Activated CD8-positive, alpha-beta T cell treated with anti-CD3 and anti-CD28 coated beads for 36 hours (primary cell): ENCODE results near the gene FRMD4A. TPM values are rescaled to one million over a fixed set of nuclear protein-coding genes. Genes with fewer than 3 reads are reported as not detected.

Experiments used
- ATAC-seq: fragments of 200-7000 bp; cut with Tn5 transposase; one replicate; pipeline ENCODE4 v1.10.0; 2021; ENCODE audit warnings: mild to moderate bottlenecking, moderate library complexity
- CTCF ChIA-PET: fragments of 350-600 bp; sonication (Branson Sonifier 250); formaldehyde crosslinking; loops from one replicate; lab custom pipeline; 2021; ENCODE audit warnings: antibody characterized with exemption; lab: Charles Lee
- POLR2A ChIA-PET: fragments of 350-600 bp; sonication (Branson Sonifier 250); formaldehyde crosslinking; loops from one replicate; lab custom pipeline; 2021; ENCODE audit warnings: antibody characterized with exemption; lab: Charles Lee
- DNase-seq: peaks from one replicate; pipeline ENCODE4 v3.0.0-alpha.2; 2020
- H3K27ac Mint-ChIP-seq: one replicate; pipeline ENCODE4 v1.8.0; 2021; ENCODE audit warnings: mild to moderate bottlenecking, mixed read lengths
- H3K27me3 Mint-ChIP-seq: one replicate; pipeline ENCODE4 v1.8.0; 2021; ENCODE audit warnings: mixed read lengths
- H3K36me3 Mint-ChIP-seq: one replicate; pipeline ENCODE4 v1.8.0; 2021; ENCODE audit warnings: low read depth, mixed read lengths
- H3K4me1 Mint-ChIP-seq: one replicate; pipeline ENCODE4 v1.8.0; 2021; ENCODE audit warnings: low read depth, mixed read lengths
- H3K4me3 Mint-ChIP-seq: one replicate; pipeline ENCODE4 v1.8.0; 2021; ENCODE audit warnings: mild to moderate bottlenecking, moderate library complexity, mixed read lengths
- H3K9me3 Mint-ChIP-seq: one replicate; pipeline ENCODE4 v1.8.0; 2021; ENCODE audit warnings: mixed read lengths
- CTCF ChIP-seq: fragments of 200-600 bp; IDR thresholded peaks from one replicate; pipeline ENCODE4 v1.8.0; 2022; ENCODE audit warnings: antibody characterized with exemption, mild to moderate bottlenecking
- intact Hi-C: fragments of 100-400 bp; cut with micrococcal nuclease; formaldehyde crosslinking; loops from one replicate; pipeline ENCODE4 v1.10.0; 2022
- total RNA-seq, 2 experiments: library from RNA; stranded (reverse); gene quantifications; one replicate each; pipeline ENCODE4 v1.2.3, GENCODE V29; 2021

FRMD4A gene
- total RNA-seq, 2 experiments from 2014 or later, result 2.1 to 2.8 TPM

DNA sequence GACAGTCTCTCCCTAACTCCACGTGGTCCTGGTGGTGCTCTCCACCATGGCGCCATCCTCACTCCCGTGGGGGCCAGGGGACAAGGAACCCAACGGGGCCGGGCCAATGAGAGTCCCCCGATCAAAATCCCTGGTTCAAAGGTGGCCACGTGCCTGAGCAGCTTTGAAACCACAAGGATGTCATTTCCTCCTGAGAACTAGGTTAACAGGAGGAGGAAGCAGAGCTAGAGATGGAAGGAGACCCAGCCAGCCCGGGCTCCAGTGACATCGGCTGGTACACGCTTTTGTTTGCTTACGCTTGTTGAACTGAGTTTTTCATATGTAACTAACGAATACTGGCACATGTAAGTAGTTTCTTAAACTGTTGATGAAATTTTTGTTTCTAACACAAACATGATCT, 682.3 kb downstream of the FRMD4A start:
- no peaks in the 10 kb centered on the region for H3K27me3 Mint-ChIP-seq
- H3K9me3 Mint-ChIP-seq, result no peaks in the 10 kb centered on the region
- H3K4me3 Mint-ChIP-seq, result no peak overlapping the region
- POLR2A ChIA-PET, result no interaction called here
- DNase-seq (no peak), ATAC-seq (no peak)
- no peak for TF ChIP-seq CTCF
- H3K27ac Mint-ChIP-seq, result no peak overlapping the region
- intact Hi-C loops, result no loop called here
- H3K4me1 Mint-ChIP-seq, result peaks cover 12% of the 10 kb centered on the region
- CTCF ChIA-PET, result interaction anchor here (0.8 to 0.9 kb wide), 2 partner anchors 9 to 11 kb away, joined by 3 read pairs; no protein-coding TSS in a partner anchor
- peaks cover 31% of the 10 kb centered on the region for H3K36me3 Mint-ChIP-seq

- H3K4me1 Mint-ChIP-seq, result peaks cover 7% of the 10 kb centered on the region
- POLR2A ChIA-PET, result no interaction called here
- DNase-seq, result no peak
- ATAC-seq, result no peak
- H3K4me3 Mint-ChIP-seq, result no peak overlapping the region
- CTCF ChIA-PET, result interaction anchor here (1.1 to 1.4 kb wide), 2 partner anchors 15 to 25 kb away, joined by 4 read pairs; no protein-coding TSS in a partner anchor
- H3K27me3 Mint-ChIP-seq, result no peaks in the 10 kb centered on the region
- H3K9me3 Mint-ChIP-seq, result peaks cover 22% of the 10 kb centered on the region
- peaks cover 65% of the 10 kb centered on the region for H3K36me3 Mint-ChIP-seq
- intact Hi-C loops, result no loop called here
- no peak overlapping the region for H3K27ac Mint-ChIP-seq
- TF ChIP-seq CTCF, result no peak
Measured at GRCh38 chr10:13644866-13645265, 685.9 kb downstream of the FRMD4A start.

GRCh38 chr10:13643016-13643415, 687.7 kb downstream of the FRMD4A start:
- peaks cover 22% of the 10 kb centered on the region for H3K9me3 Mint-ChIP-seq
- ChIA-PET CTCF (interaction anchor here (1.0 kb wide), 1 partner anchor 16 kb away, joined by 3 read pairs; no protein-coding TSS in a partner anchor), POLR2A (interaction anchor here (0.6 kb wide), 1 partner anchor 123 kb away, joined by 3 read pairs; no protein-coding TSS in a partner anchor)
- intact Hi-C loops, result no loop called here
- no peak for ATAC-seq
- no peak overlapping the region for H3K27ac Mint-ChIP-seq
- H3K4me3 Mint-ChIP-seq, result no peak overlapping the region
- H3K4me1 Mint-ChIP-seq, result no peaks in the 10 kb centered on the region
- no peak for TF ChIP-seq CTCF
- DNase-seq, result no peak
- no peaks in the 10 kb centered on the region for H3K27me3 Mint-ChIP-seq
- peaks cover 65% of the 10 kb centered on the region for H3K36me3 Mint-ChIP-seq

DNA sequence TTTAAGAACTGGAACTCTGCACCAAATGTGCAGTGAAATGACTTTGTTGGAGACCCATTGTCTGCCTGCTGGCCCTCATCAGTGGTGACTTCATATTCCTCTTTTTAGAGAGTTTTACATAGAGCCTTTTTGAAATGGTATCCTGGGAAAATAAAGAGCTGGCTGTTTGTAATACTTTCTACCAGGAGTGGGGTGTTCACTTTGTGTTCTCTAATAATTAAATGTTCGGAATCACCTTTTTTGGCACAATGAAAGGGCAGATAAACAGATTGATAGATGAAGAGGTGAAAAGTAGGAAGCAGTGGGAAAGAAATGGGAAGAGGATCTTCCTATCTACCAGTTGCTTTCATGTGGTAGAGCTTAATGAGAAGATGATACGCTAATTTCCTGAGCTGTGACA, 688.4 kb downstream of the FRMD4A start:
- Mint-ChIP-seq H3K27me3 (no peaks in the 10 kb centered on the region), H3K36me3 (peaks cover 69% of the 10 kb centered on the region), H3K9me3 (peaks cover 22% of the 10 kb centered on the region), H3K4me1 (no peaks in the 10 kb centered on the region), H3K27ac (no peak overlapping the region), H3K4me3 (no peak overlapping the region)
- DNase-seq (no peak), ATAC-seq (no peak)
- ChIA-PET CTCF (interaction anchor here (3.6 kb wide), 1 partner anchor 18 kb away, joined by 16 read pairs; no protein-coding TSS in a partner anchor), POLR2A (interaction anchor here (1.0 kb wide), 1 partner anchor 17 kb away, joined by 3 read pairs; no protein-coding TSS in a partner anchor)
- intact Hi-C loops, result no loop called here
- TF ChIP-seq CTCF, result no peak

DNA sequence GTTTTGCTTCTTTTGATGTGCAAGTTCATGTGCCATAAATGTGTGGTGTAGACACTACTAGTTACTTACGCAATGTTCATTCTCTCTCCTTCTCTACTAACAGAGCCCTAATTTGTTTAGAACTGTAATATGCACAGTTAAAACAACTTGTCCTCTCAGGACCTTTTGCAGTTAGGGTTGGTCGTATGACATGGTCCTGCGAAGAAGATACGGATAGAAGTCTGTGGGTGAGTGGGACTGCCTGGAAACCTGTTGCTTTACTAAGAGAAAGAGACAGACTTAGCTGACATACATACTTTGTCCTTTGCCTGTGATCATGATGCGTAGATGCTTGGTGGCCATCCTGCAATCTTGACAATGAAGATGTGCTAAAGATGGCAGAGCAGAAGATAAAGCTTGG, 692.8 kb downstream of the FRMD4A start:
- intact Hi-C loops, result no loop called here
- Mint-ChIP-seq H3K27ac (no peak overlapping the region), H3K4me1 (peaks cover 5% of the 10 kb centered on the region), H3K9me3 (peaks cover 22% of the 10 kb centered on the region), H3K27me3 (no peaks in the 10 kb centered on the region), H3K36me3 (peaks cover 58% of the 10 kb centered on the region), H3K4me3 (no peak overlapping the region)
- no peak for DNase-seq
- no peak for TF ChIP-seq CTCF
- ATAC-seq, result no peak
- POLR2A ChIA-PET, result no interaction called here
- CTCF ChIA-PET, result no interaction called here
